Neural cell (in vitro differentiated cells): ENCODE measurements around the gene ZNF766. TPM values are rescaled to one million over a fixed set of nuclear protein-coding genes. Genes with fewer than 3 reads are reported as not detected.

Experiments
- H2AFZ ChIP-seq: fragments of 200-600, 300-800 bp; sonication (generic), shearing (Covaris generic); 2 replicates; pipeline ENCODE4 v1.6.0; 2014; ENCODE audit warnings: low read depth, mild to moderate bottlenecking, antibody characterized with exemption, low read length, moderate library complexity
- H3F3A ChIP-seq: fragments of 200-600 bp; shearing (Covaris generic); 2 replicates; pipeline ENCODE4 v1.6.1; 2016; ENCODE audit warnings: mild to moderate bottlenecking, moderate library complexity, mixed read lengths, antibody characterized with exemption, low read length; ENCODE audit not compliant: insufficient read depth, poor library complexity, severe bottlenecking
- H3K27ac ChIP-seq: fragments of 200-600, 300-800 bp; sonication (generic), shearing (Covaris generic); 2 replicates; pipeline ENCODE4 v1.5.1; 2014; ENCODE audit warnings: mild to moderate bottlenecking, low read length, moderate library complexity
- H3K27me3 ChIP-seq: fragments of 300-800, 200-600 bp; sonication (generic), shearing (Covaris generic); 2 replicates; pipeline ENCODE4 v1.6.0; 2014; ENCODE audit warnings: mild to moderate bottlenecking, low read depth, low read length, moderate library complexity; ENCODE audit not compliant: insufficient read depth
- H3K36me3 ChIP-seq: fragments of 300-800, 200-600 bp; sonication (generic), shearing (Covaris generic); 2 replicates; pipeline ENCODE4 v1.5.1; 2014; ENCODE audit warnings: mild to moderate bottlenecking, antibody characterized with exemption, low read length, moderate library complexity; ENCODE audit not compliant: insufficient read depth
- H3K4me2 ChIP-seq: fragments of 300-800, 200-600 bp; sonication (generic), shearing (Covaris generic); 2 replicates; pipeline ENCODE4 v1.6.0; 2014; ENCODE audit warnings: mild to moderate bottlenecking, low read length
- H3K4me3 ChIP-seq: fragments of 300-800, 200-600 bp; sonication (generic), shearing (Covaris generic); 2 replicates; pipeline ENCODE4 v1.5.1; 2014; ENCODE audit warnings: mild to moderate bottlenecking, low read length, moderate library complexity
- H3K79me2 ChIP-seq: fragments of 200-600 bp; shearing (Covaris generic); replicated peaks from 2 replicates; pipeline ENCODE4 v1.6.0; 2014; ENCODE audit warnings: mild to moderate bottlenecking, low read length, moderate library complexity; ENCODE audit not compliant: insufficient read depth
- H3K9ac ChIP-seq: fragments of 300-800, 200-600 bp; sonication (generic), shearing (Covaris generic); 2 replicates; pipeline ENCODE4 v1.6.1; 2016; ENCODE audit warnings: mild to moderate bottlenecking, low read length, mixed read lengths
- H3K9me2 ChIP-seq: fragments of 200-600 bp; shearing (Covaris generic); 2 replicates; pipeline ENCODE4 v1.6.1; 2016; ENCODE audit warnings: mild to moderate bottlenecking, low read length, mixed read lengths; ENCODE audit not compliant: insufficient read depth
- H3K9me3 ChIP-seq: fragments of 200-600, 300-800 bp; sonication (generic), shearing (Covaris generic); 2 replicates; pipeline ENCODE4 v1.6.1; 2016; ENCODE audit warnings: mild to moderate bottlenecking, mixed run types, low read length, moderate library complexity, mixed read lengths
- H4K20me1 ChIP-seq: fragments of 200-600 bp; shearing (Covaris generic); 2 replicates; pipeline ENCODE4 v1.6.1; 2016; ENCODE audit warnings: mild to moderate bottlenecking, mixed run types; ENCODE audit not compliant: insufficient read depth
- EP300 ChIP-seq: fragments of 450-650 bp; conservative IDR thresholded peaks from 2 replicates; pipeline ENCODE4 v1.6.1; 2014; ENCODE audit warnings: antibody characterized with exemption, mild to moderate bottlenecking, moderate library complexity; ENCODE audit not compliant: poor library complexity, severe bottlenecking
- EZH2 ChIP-seq: fragments of 200-600, 300-800 bp; shearing (Covaris generic), sonication (generic); IDR thresholded peaks from 2 replicates; pipeline ENCODE4 v1.6.1; 2014; ENCODE audit warnings: antibody characterized with exemption, low read length, borderline replicate concordance, mild to moderate bottlenecking; ENCODE audit not compliant: insufficient read depth, poor library complexity, severe bottlenecking
- MXI1 ChIP-seq: fragments of 450-650 bp; conservative IDR thresholded peaks from 2 replicates; pipeline ENCODE4 v1.6.1; 2014; ENCODE audit warnings: antibody characterized with exemption, mild to moderate bottlenecking; ENCODE audit not compliant: poor library complexity, severe bottlenecking
- POLR2AphosphoS5 ChIP-seq: IDR thresholded peaks from 2 replicates; pipeline ENCODE4 v1.6.1; 2012
- RAD21 ChIP-seq: fragments of 450-650 bp; conservative IDR thresholded peaks from 2 replicates; pipeline ENCODE4 v1.6.1; 2014; ENCODE audit warnings: antibody characterized with exemption, mild to moderate bottlenecking, moderate library complexity
- SMC3 ChIP-seq: fragments of 450-650 bp; conservative IDR thresholded peaks from 2 replicates; pipeline ENCODE4 v1.6.1; 2014; ENCODE audit warnings: antibody characterized with exemption, mild to moderate bottlenecking, moderate library complexity; ENCODE audit not compliant: poor library complexity
- TAF1 ChIP-seq: IDR thresholded peaks from 2 replicates; pipeline ENCODE4 v1.6.1; 2012; ENCODE audit warnings: low read depth
- polyA plus RNA-seq: library from polyadenylated mRNA; depleted of rRNA; stranded (reverse); fragments of >200 nt; gene quantifications from 2 replicates; pipeline ENCODE4 v1.2.3, GENCODE V29; 2014
- TF ChIP-seq, protein P1 (sequence below): IDR thresholded peaks from 2 replicates; pipeline ENCODE4 v1.6.1; 2012; ENCODE audit warnings: borderline replicate concordance
- TF ChIP-seq, protein P2 (sequence below): fragments of 450-650 bp; IDR thresholded peaks from 2 replicates; pipeline ENCODE4 v1.5.1; 2014; ENCODE audit warnings: antibody characterized with exemption, mild to moderate bottlenecking, moderate library complexity; ENCODE audit not compliant: poor library complexity, severe bottlenecking

ZNF766 gene
- polyA plus RNA-seq, 1 donor from 2014 or later = 21.8 TPM

DNA sequence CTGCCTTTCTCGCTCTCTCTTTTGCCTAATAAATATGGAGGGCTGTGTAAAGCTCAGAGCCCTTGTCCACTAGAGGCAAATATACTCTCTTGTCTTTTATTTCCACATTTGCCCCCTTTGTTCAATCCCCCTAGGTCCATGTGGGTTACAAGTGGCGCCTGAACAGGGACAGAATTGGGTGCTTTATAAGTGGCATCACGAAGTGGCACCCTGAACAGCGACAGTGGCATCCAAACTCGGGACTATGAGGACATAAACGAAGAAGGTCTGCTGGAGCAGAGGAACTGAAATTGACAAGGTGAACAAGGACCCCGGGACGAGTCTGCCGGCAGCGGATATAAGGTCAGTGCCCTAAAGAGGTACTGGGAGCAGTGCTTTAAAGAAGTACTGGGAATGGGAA lies 62.4 kb downstream of the ZNF766 start:
- Histone ChIP-seq H3K4me3 (no peak overlapping the region), H3K27ac (no peak overlapping the region), H3K79me2 (peaks cover 5% of the 10 kb centered on the region), H4K20me1 (no peaks in the 10 kb centered on the region), H3K9me3 (peaks cover 12% of the 10 kb centered on the region), H3K4me2 (no peak overlapping the region), H3F3A (no peaks in the 10 kb centered on the region), H2AFZ (no peak overlapping the region), H3K9me2 (no peaks in the 10 kb centered on the region), H3K36me3 (no peaks in the 10 kb centered on the region), H3K27me3 (no peaks in the 10 kb centered on the region), H3K9ac (no peak overlapping the region)
- TF ChIP-seq EP300 (no peak), RAD21 (no peak), EZH2 (no peak), SMC3 (no peak), MXI1 (no peak), POLR2AphosphoS5 (no peak), TAF1 (no peak)
- TF ChIP-seq, protein P1, sequence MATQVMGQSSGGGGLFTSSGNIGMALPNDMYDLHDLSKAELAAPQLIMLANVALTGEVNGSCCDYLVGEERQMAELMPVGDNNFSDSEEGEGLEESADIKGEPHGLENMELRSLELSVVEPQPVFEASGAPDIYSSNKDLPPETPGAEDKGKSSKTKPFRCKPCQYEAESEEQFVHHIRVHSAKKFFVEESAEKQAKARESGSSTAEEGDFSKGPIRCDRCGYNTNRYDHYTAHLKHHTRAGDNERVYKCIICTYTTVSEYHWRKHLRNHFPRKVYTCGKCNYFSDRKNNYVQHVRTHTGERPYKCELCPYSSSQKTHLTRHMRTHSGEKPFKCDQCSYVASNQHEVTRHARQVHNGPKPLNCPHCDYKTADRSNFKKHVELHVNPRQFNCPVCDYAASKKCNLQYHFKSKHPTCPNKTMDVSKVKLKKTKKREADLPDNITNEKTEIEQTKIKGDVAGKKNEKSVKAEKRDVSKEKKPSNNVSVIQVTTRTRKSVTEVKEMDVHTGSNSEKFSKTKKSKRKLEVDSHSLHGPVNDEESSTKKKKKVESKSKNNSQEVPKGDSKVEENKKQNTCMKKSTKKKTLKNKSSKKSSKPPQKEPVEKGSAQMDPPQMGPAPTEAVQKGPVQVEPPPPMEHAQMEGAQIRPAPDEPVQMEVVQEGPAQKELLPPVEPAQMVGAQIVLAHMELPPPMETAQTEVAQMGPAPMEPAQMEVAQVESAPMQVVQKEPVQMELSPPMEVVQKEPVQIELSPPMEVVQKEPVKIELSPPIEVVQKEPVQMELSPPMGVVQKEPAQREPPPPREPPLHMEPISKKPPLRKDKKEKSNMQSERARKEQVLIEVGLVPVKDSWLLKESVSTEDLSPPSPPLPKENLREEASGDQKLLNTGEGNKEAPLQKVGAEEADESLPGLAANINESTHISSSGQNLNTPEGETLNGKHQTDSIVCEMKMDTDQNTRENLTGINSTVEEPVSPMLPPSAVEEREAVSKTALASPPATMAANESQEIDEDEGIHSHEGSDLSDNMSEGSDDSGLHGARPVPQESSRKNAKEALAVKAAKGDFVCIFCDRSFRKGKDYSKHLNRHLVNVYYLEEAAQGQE = no peak
- TF ChIP-seq, protein P2, sequence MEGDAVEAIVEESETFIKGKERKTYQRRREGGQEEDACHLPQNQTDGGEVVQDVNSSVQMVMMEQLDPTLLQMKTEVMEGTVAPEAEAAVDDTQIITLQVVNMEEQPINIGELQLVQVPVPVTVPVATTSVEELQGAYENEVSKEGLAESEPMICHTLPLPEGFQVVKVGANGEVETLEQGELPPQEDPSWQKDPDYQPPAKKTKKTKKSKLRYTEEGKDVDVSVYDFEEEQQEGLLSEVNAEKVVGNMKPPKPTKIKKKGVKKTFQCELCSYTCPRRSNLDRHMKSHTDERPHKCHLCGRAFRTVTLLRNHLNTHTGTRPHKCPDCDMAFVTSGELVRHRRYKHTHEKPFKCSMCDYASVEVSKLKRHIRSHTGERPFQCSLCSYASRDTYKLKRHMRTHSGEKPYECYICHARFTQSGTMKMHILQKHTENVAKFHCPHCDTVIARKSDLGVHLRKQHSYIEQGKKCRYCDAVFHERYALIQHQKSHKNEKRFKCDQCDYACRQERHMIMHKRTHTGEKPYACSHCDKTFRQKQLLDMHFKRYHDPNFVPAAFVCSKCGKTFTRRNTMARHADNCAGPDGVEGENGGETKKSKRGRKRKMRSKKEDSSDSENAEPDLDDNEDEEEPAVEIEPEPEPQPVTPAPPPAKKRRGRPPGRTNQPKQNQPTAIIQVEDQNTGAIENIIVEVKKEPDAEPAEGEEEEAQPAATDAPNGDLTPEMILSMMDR = no peak

DNA sequence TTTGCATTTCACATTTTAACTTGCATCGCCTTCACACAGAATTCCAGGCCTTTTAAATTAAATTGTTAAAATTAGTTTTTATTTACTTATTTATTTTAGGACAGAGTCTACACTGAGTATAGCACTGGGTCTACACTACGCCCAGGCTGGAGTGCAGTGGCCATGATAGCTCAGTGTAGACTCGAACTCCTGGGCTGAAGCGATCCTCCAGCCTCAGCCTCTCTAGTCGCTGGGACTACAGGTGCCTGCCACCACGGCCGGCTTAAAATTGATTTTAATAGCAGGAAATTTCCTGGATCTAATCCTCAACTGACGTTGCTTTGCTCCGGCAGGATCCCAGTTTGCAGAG lies 66.4 kb downstream of the ZNF766 start:
- peak overlapping the region; percentile 68 for H2AFZ ChIP-seq
- TF ChIP-seq EZH2 (no peak), SMC3 (no peak), MXI1 (no peak), TAF1 (no peak), POLR2AphosphoS5 (no peak), EP300 (no peak), RAD21 (no peak)
- TF ChIP-seq, protein P2 = no peak
- TF ChIP-seq, protein P1 = no peak
- peak overlapping the region; percentile 99 for H3K9ac ChIP-seq
- no peaks in the 10 kb centered on the region for H3K36me3 ChIP-seq
- H3K4me2 ChIP-seq = no peak overlapping the region
- H3K4me3 ChIP-seq = peak overlapping the region; percentile 97
- no peaks in the 10 kb centered on the region for H3K9me2 ChIP-seq
- no peaks in the 10 kb centered on the region for H3K27me3 ChIP-seq
- no peaks in the 10 kb centered on the region for H3F3A ChIP-seq
- H3K9me3 ChIP-seq = peaks cover 5% of the 10 kb centered on the region
- H3K79me2 ChIP-seq = peaks cover 17% of the 10 kb centered on the region
- H4K20me1 ChIP-seq = no peaks in the 10 kb centered on the region
- H3K27ac ChIP-seq = peak overlapping the region; percentile 98
